Activated T-helper 9 cell treated with anti-CD3 and anti-CD28 coated beads, Interleukin-2, amount 50 U/mL, for 16 hours (primary cell): ENCODE measurements around the gene SPRYD3.
"Not testable (repeated sequence)": the region's sequence is repeated elsewhere in the genome, so short reads cannot be mapped to it uniquely, and the experiment has no call there.

ENCODE experiments used
- DNase-seq: peaks from one replicate; pipeline ENCODE4 v3.0.0-alpha.2; 2020; ENCODE audit warnings: low read depth

SPRYD3 gene

GRCh38 chr12:53101931-53102781 lies 23.0 kb upstream of the SPRYD3 start:
- DNase-seq: no peak

- no peak for DNase-seq
These were observed 22.1 kb upstream of the SPRYD3 start for GRCh38 chr12:53101266-53101665.

GRCh38 chr12:53100466-53101151 lies 21.4 kb upstream of the SPRYD3 start:
- DNase-seq: no peak

GRCh38 chr12:53099071-53099882 lies 20.1 kb upstream of the SPRYD3 start:
- peak; percentile 82 for DNase-seq

- DNase-seq: no peak
These were observed 19.3 kb upstream of the SPRYD3 start for GRCh38 chr12:53098354-53098981.

GRCh38 chr12:53097564-53098353 lies 18.6 kb upstream of the SPRYD3 start, which contains the start of gene IGFBP6:
TSS of gene IGFBP6 (plus strand) at chr12:53097667. CDS start at chr12:53097718, 51 bp downstream.
- DNase-seq: peak; percentile 46

- DNase-seq: no peak
These were observed 18.0 kb upstream of the SPRYD3 start for GRCh38 chr12:53097207-53097563.

GRCh38 chr12:53096759-53097158 lies 17.6 kb upstream of the SPRYD3 start:
- no peak for DNase-seq

- DNase-seq: no peak
These were observed 17.0 kb upstream of the SPRYD3 start for GRCh38 chr12:53096089-53096741.

GRCh38 chr12:53095596-53095895 lies 16.4 kb upstream of the SPRYD3 start:
- DNase-seq: not testable (repeated sequence)

GRCh38 chr12:53094796-53095595 lies 15.8 kb upstream of the SPRYD3 start:
- not testable (repeated sequence) for DNase-seq

- DNase-seq: no peak
These were observed 15.2 kb upstream of the SPRYD3 start for GRCh38 chr12:53094394-53094787.

GRCh38 chr12:53093777-53094393 lies 14.7 kb upstream of the SPRYD3 start:
- DNase-seq: no peak

GRCh38 chr12:53091756-53092155 lies 12.6 kb upstream of the SPRYD3 start:
- no peak for DNase-seq

- no peak for DNase-seq
These were observed 11.4 kb upstream of the SPRYD3 start for GRCh38 chr12:53090554-53090953.

GRCh38 chr12:53090105-53090504 lies 10.9 kb upstream of the SPRYD3 start:
- no peak for DNase-seq

GRCh38 chr12:53086361-53086760 lies 7.2 kb upstream of the SPRYD3 start:
- no peak for DNase-seq

- DNase-seq: no peak
These were observed 3.5 kb upstream of the SPRYD3 start for GRCh38 chr12:53082637-53083175.
